Activated naive CD4-positive, alpha-beta T cell treated with anti-CD3 and anti-CD28 coated beads, Interleukin-2, amount 50 U/mL, for 16 hours (primary cell): ENCODE measurements around the gene HCFC1.

Experiments used
- DNase-seq: peaks from one replicate; pipeline ENCODE4 v3.0.0-alpha.2; 2020

The HCFC1 gene

GRCh38 chrX:153971450-153972367 lies at the start of gene HCFC1:
Gene HCFC1, minus strand, starts transcription at chrX:153971818. Its CDS starts 978 bp downstream, at chrX:153970840.
- peak; percentile 89 for DNase-seq

- no peak for DNase-seq
Observed at GRCh38 chrX:154021131-154021611, 49.6 kb upstream of the HCFC1 start.

GRCh38 chrX:154020536-154021115 lies 49.0 kb upstream of the HCFC1 start:
- DNase-seq = no peak

- peak; percentile 60 for DNase-seq
Observed at GRCh38 chrX:154019633-154020528, 48.3 kb upstream of the HCFC1 start, which contains the start of gene IRAK1. Gene IRAK1, minus strand, starts transcription at chrX:154019902. Its CDS starts 90 bp downstream, at chrX:154019812.

GRCh38 chrX:154019061-154019621 lies 47.5 kb upstream of the HCFC1 start:
- peak; percentile 30 for DNase-seq

- no peak for DNase-seq
Observed at GRCh38 chrX:154018518-154019060, 47.0 kb upstream of the HCFC1 start.

- DNase-seq = no peak
Observed at GRCh38 chrX:154017766-154018517, 46.3 kb upstream of the HCFC1 start.

GRCh38 chrX:154016366-154017076 lies 44.9 kb upstream of the HCFC1 start:
- DNase-seq = no peak

GRCh38 chrX:154015581-154016264 lies 44.1 kb upstream of the HCFC1 start:
- DNase-seq = no peak

- DNase-seq = no peak
Observed at GRCh38 chrX:154014429-154015380, 43.1 kb upstream of the HCFC1 start.

- DNase-seq = peak; percentile 48
Observed at GRCh38 chrX:154013614-154014360, 42.2 kb upstream of the HCFC1 start.

- no peak for DNase-seq
Observed at GRCh38 chrX:154013001-154013421, 41.4 kb upstream of the HCFC1 start.

GRCh38 chrX:154012336-154012991 lies 40.8 kb upstream of the HCFC1 start:
- no peak for DNase-seq

GRCh38 chrX:154011376-154012335 lies 40.0 kb upstream of the HCFC1 start:
- DNase-seq = no peak

GRCh38 chrX:154010330-154011087 lies 38.9 kb upstream of the HCFC1 start:
- DNase-seq = no peak

- no peak for DNase-seq
Observed at GRCh38 chrX:154008521-154008920, 36.9 kb upstream of the HCFC1 start.
